A549 (cell line): ENCODE results near the gene KRT6B. TPM values are rescaled to one million over a fixed set of nuclear protein-coding genes. Genes with fewer than 3 reads are reported as not detected.
"Not testable (repeated sequence)": the region's sequence is repeated elsewhere in the genome, so short reads cannot be mapped to it uniquely, and the experiment has no call there.

ENCODE experiments used
- ATAC-seq, 2 experiments: fragments of 200-7000 bp in 1 of 2; fragments of >200 bp in 1 of 2; cut with Nextera tagmentation in 1 of 2; cut with Tn5 transposase in 1 of 2; 3 replicates each; pipeline versions ENCODE4 v1.8.0 to v1.9.1; 2018 to 2020; ENCODE audit warnings: mild to moderate bottlenecking in 1 of 2, moderate library complexity in 1 of 2
- CTCF ChIA-PET: fragments of 300-600 bp; sonication (Branson Sonifier 250); formaldehyde crosslinking; extraction: SDS; loops from one replicate; lab custom pipeline; 2021; ENCODE audit warnings: antibody characterized with exemption, inconsistent platforms; lab: Yijun Ruan, JAX
- POLR2A ChIA-PET: fragments of 350-600 bp; formaldehyde crosslinking; extraction: SDS; loops from one replicate; lab custom pipeline; 2021; ENCODE audit warnings: antibody characterized with exemption, inconsistent platforms; lab: Yijun Ruan, JAX
- DNase-seq, 2 experiments: peaks; one replicate each; pipeline versions ENCODE4 v3.0.0 to v3.0.0-alpha.2; 2011 to 2016; ENCODE audit warnings: low read depth in 1 of 2, low spot score in 1 of 2
- FAIRE-seq: peaks from 2 replicates; lab custom pipeline; 2011; peaks lifted over from hg19 to GRCh38; lab: Jason Lieb, UNC
- H3K27ac ChIP-seq, 2 experiments: fragments of >200 bp; sonication (Bioruptor Twin); formaldehyde crosslinking; 3 replicates each; pipeline ENCODE4 v1.5.1; 2016 to 2017
- H3K4me1 ChIP-seq: fragments of >200 bp; sonication (Bioruptor Twin); formaldehyde crosslinking; 3 replicates; pipeline ENCODE4 v1.6.1; 2016
- H3K4me2 ChIP-seq: fragments of >200 bp; sonication (Bioruptor Twin); formaldehyde crosslinking; 3 replicates; pipeline ENCODE4 v1.6.1; 2016
- H3K4me3 ChIP-seq: fragments of >200 bp; sonication (Bioruptor Twin); formaldehyde crosslinking; 3 replicates; pipeline ENCODE4 v1.5.1; 2016
- H3K9me3 ChIP-seq: fragments of >200 bp; sonication (Bioruptor Twin); formaldehyde crosslinking; 3 replicates; pipeline ENCODE4 v1.6.1; 2016
- BCL3 ChIP-seq: fragments of >200 bp; sonication (Bioruptor Twin); formaldehyde crosslinking; IDR thresholded peaks from 3 replicates; pipeline ENCODE4 v1.6.1; 2016
- CBX2 ChIP-seq: fragments of 200-600 bp; sonication (generic); IDR thresholded peaks from 2 replicates; pipeline ENCODE4 v1.6.1; 2016; ENCODE audit warnings: low read depth, mild to moderate bottlenecking, borderline replicate concordance
- CEBPB ChIP-seq, 2 experiments: fragments of >200 bp in 1 of 2; sonication (Bioruptor Twin) in 1 of 2; formaldehyde crosslinking in 1 of 2; IDR thresholded peaks; 2 replicates each; pipeline ENCODE4 v1.6.1; 2012 to 2016
- E2F6 ChIP-seq: IDR thresholded peaks from 2 replicates; pipeline ENCODE4 v1.6.1; 2012; ENCODE audit warnings: low read depth, borderline replicate concordance
- ESRRA ChIP-seq: fragments of 150-350 bp; IDR thresholded peaks from 2 replicates; pipeline ENCODE4 v1.6.1; 2014; ENCODE audit warnings: mild to moderate bottlenecking, low read length, borderline replicate concordance
- FOSL2 ChIP-seq, 2 experiments: fragments of 450-650 bp in 1 of 2; fragments of >200 bp in 1 of 2; sonication (Bioruptor Twin) in 1 of 2; formaldehyde crosslinking; IDR thresholded peaks; 2 replicates each; pipeline versions ENCODE4 v1.5.0 to v1.6.1; 2016 to 2020; ENCODE audit warnings: mild to moderate bottlenecking in 1 of 2, moderate library complexity in 1 of 2
- FOXS1 ChIP-seq: fragments of 250-450 bp; sonication (Bioruptor Pico); IDR thresholded peaks from 2 replicates; pipeline ENCODE4 v1.5.0; 2020; ENCODE audit warnings: mild to moderate bottlenecking, moderate library complexity
- GATA3 ChIP-seq: IDR thresholded peaks from 2 replicates; pipeline ENCODE4 v1.6.1; 2012; ENCODE audit warnings: borderline replicate concordance
- HDAC2 ChIP-seq: fragments of 200-600 bp; sonication (generic); IDR thresholded peaks from 2 replicates; pipeline ENCODE4 v1.6.1; 2016
- HMGXB4 ChIP-seq: fragments of 250-450 bp; sonication (Bioruptor Pico); IDR thresholded peaks from 2 replicates; pipeline ENCODE4 v1.5.0; 2021; ENCODE audit warnings: mild to moderate bottlenecking, moderate library complexity, borderline replicate concordance
- HOXA7 ChIP-seq: fragments of 250-450 bp; sonication (Bioruptor Pico); IDR thresholded peaks from 2 replicates; pipeline ENCODE4 v1.5.0; 2020; ENCODE audit warnings: mild to moderate bottlenecking, moderate library complexity
- HOXB13 ChIP-seq: fragments of 250-450 bp; sonication (Bioruptor Pico); IDR thresholded peaks from 2 replicates; pipeline ENCODE4 v1.5.0; 2020; ENCODE audit warnings: low read depth, mild to moderate bottlenecking, moderate library complexity
- KDM1A ChIP-seq: fragments of 200-600 bp; sonication (generic); IDR thresholded peaks from 2 replicates; pipeline ENCODE4 v1.6.1; 2016; ENCODE audit warnings: low read depth, mild to moderate bottlenecking
- MAFK ChIP-seq: fragments of 450-650 bp; IDR thresholded peaks from 2 replicates; pipeline ENCODE4 v1.6.1; 2014; ENCODE audit not compliant: partially characterized antibody
- MYC ChIP-seq: IDR thresholded peaks from 2 replicates; pipeline ENCODE4 v1.6.1; 2012; ENCODE audit warnings: mild to moderate bottlenecking, inconsistent platforms, low read length, improper control_type of control experiment, borderline replicate concordance
- NR3C1 ChIP-seq: fragments of >200 bp; sonication (Bioruptor Twin); formaldehyde crosslinking; IDR thresholded peaks from 3 replicates; pipeline ENCODE4 v1.6.1; 2017
- RARB ChIP-seq: fragments of 250-450 bp; sonication (Bioruptor Pico); IDR thresholded peaks from 2 replicates; pipeline ENCODE4 v1.8.0; 2021; ENCODE audit warnings: mild to moderate bottlenecking, moderate library complexity
- RNF2 ChIP-seq: fragments of 200-600 bp; sonication (generic); IDR thresholded peaks from 2 replicates; pipeline ENCODE4 v1.6.1; 2016; ENCODE audit warnings: low read depth, mild to moderate bottlenecking, antibody characterized with exemption, moderate library complexity, borderline replicate concordance
- TP53 ChIP-seq: fragments of 250-450 bp; sonication (Bioruptor Pico); IDR thresholded peaks from 2 replicates; pipeline ENCODE4 v1.5.0; 2021; ENCODE audit warnings: mild to moderate bottlenecking, moderate library complexity
- ZFP36 ChIP-seq: fragments of 450-650 bp; IDR thresholded peaks from 2 replicates; pipeline ENCODE4 v1.6.1; 2014; ENCODE audit warnings: borderline replicate concordance; ENCODE audit not compliant: partially characterized antibody
- ZNF302 ChIP-seq: fragments of 250-450 bp; sonication (Bioruptor Pico); IDR thresholded peaks from 2 replicates; pipeline ENCODE4 v1.9.0; 2021; ENCODE audit warnings: inconsistent platforms, mild to moderate bottlenecking, moderate library complexity
- ZSCAN20 ChIP-seq: fragments of 250-450 bp; sonication (Bioruptor Pico); IDR thresholded peaks from 2 replicates; pipeline ENCODE4 v1.8.0; 2022; ENCODE audit warnings: mild to moderate bottlenecking, moderate library complexity
- WGBS: methylation state at CpG from one replicate; pipeline ENCODE4 v1.1.6; 2017; ENCODE audit errors: missing lambda C conversion rate; 5-methylcytosine and 5-hydroxymethylcytosine counted together
- polyA minus RNA-seq: library from RNA; depleted of rRNA, polyadenylated mRNA; stranded (reverse); fragments of >200 nt; gene quantifications from 2 replicates; pipeline ENCODE4 v1.2.3, GENCODE V29; 2011; rRNA and poly(A)+ RNA removed
- polyA plus RNA-seq, 4 experiments: library from polyadenylated mRNA; depleted of rRNA in 3 of 4; stranded (reverse); fragments of >200 nt; fragmentation: RNase III in 1 of 4; extraction: RNeasy Plus Mini Kit Qiagen cat#74134 plus additional on column Dnase treatment in 1 of 4; gene quantifications; 2 replicates in 3 of 4; 3 replicates in 1 of 4; pipeline ENCODE4 v1.2.3, GENCODE V29; 2011 to 2017

KRT6B gene
- polyA plus RNA-seq (2011; rRNA removed) (not detected in 2 replicates), polyA plus RNA-seq (2017; fragmentation: RNase III; extraction: RNeasy Plus Mini Kit Qiagen cat#74134 plus additional on column Dnase treatment) (not detected in 3 replicates), polyA minus RNA-seq (not detected in 2 replicates)
- polyA plus RNA-seq (2012; cell fraction: cytosol; rRNA removed): 0.01 TPM in 1 of 2 replicates, not detected in the other
- polyA plus RNA-seq (2012; cell fraction: nucleus; rRNA removed): 0.01 TPM in 1 of 2 replicates, not detected in the other

GRCh38 chr12:52452101-52452500 lies at the start of gene KRT6B:
TSS of gene KRT6B (minus strand) at chr12:52452146. CDS start at chr12:52452078, 68 bp downstream.
- TF ChIP-seq FOSL2 (IDR thresholded peaks at IDR 0.05): no peak
- no peak for TF ChIP-seq FOSL2 (CRISPR knock-in tag; IDR thresholded peaks at IDR 0.05)
- no peak for TF ChIP-seq CEBPB (IDR thresholded peaks at IDR 0.05)
- TF ChIP-seq KDM1A: no peak
- TF ChIP-seq HOXA7: no peak
- no peak for TF ChIP-seq E2F6
- TF ChIP-seq HMGXB4: no peak
- TF ChIP-seq FOXS1 (CRISPR knock-in tag): no peak
- TF ChIP-seq NR3C1: no peak
- TF ChIP-seq HDAC2: no peak
- TF ChIP-seq CBX2: no peak
- TF ChIP-seq BCL3: no peak
- TF ChIP-seq RNF2: no peak
- TF ChIP-seq MYC: no peak
- no peaks in the 10 kb centered on the region for H3K9me3 ChIP-seq
- no peak within 1 kb of the TSS for H3K4me2 ChIP-seq
- H3K4me3 ChIP-seq: no peak within 1 kb of the TSS
- ChIA-PET CTCF (no interaction called here), POLR2A (no interaction called here)
- 78% methylated on average over 6 of the region's 6 CpGs for WGBS
- DNase-seq: no peak
- FAIRE-seq: no peak
- peaks cover 5% of the 10 kb centered on the region; the same call in 1 of the 3 replicates for H3K4me1 ChIP-seq
- no peak within 1 kb of the TSS for H3K27ac ChIP-seq
- ATAC-seq: no peak

GRCh38 chr12:52501490-52501889 lies 49.5 kb upstream of the KRT6B start:
- DNase-seq: no peak
- Histone ChIP-seq H3K9me3 (peaks cover 2% of the 10 kb centered on the region; the same call in 1 of the 3 replicates), H3K4me1 (peaks cover 16% of the 10 kb centered on the region), H3K4me2 (no peak overlapping the region), H3K27ac (no peak overlapping the region), H3K4me3 (no peak overlapping the region)
- no peak for ATAC-seq
- ChIA-PET POLR2A (no interaction called here), CTCF (interaction anchor here (0.7 to 1.2 kb wide), 4 partner anchors 59 to 369 kb away, joined by 3 to 4 read pairs (median 3); no protein-coding TSS in a partner anchor)
- WGBS: 57% methylated on average over 7 of the region's 7 CpGs
- TF ChIP-seq ZNF302 (CRISPR knock-in tag) (no peak), ZFP36 (no peak), RNF2 (no peak), HOXB13 (CRISPR knock-in tag) (no peak), RARB (no peak), GATA3 (no peak), ESRRA (no peak), ZSCAN20 (no peak), TP53 (CRISPR knock-in tag) (no peak), E2F6 (no peak), MAFK (no peak)
- no peak for FAIRE-seq

- H3K4me2 ChIP-seq, H3K4me3 ChIP-seq, FAIRE-seq, POLR2A ChIA-PET, H3K9me3 ChIP-seq, H3K27ac ChIP-seq, DNase-seq, ATAC-seq: not testable (repeated sequence)
- peaks cover 25% of the 10 kb centered on the region for H3K4me1 ChIP-seq
- CTCF ChIA-PET: interaction anchor here (0.8 to 1.5 kb wide), 5 partner anchors 55 to 605 kb away, joined by 3 to 5 read pairs (median 4); no protein-coding TSS in a partner anchor
- 59% methylated on average over 6 of the region's 6 CpGs for whole genome bisulfite sequencing
Measured at GRCh38 chr12:52500574-52500973, 48.6 kb upstream of the KRT6B start.
